ENCODE results near the gene ID3. TPM values are rescaled to one million over a fixed set of nuclear protein-coding genes. Genes with fewer than 3 reads are reported as not detected.
A peak's percentile ranks its signal among the peaks of the same experiment; 100 is the strongest.

Gene ID3
- total RNA-seq, 1 experiment from 2014 or later, result 10.4 TPM

- intact Hi-C loops (cut with micrococcal nuclease; ENCODE audit: unreplicated experiment), result no loop called here
- Histone ChIP-seq H3K36me3 (ENCODE audit: low read depth) (no peaks in the 10 kb centered on the region), H3K4me2 (peak overlapping the region; percentile 96), H3K4me3 (peak overlapping the region; percentile 69; the same call in 1 of the 2 replicates), H3K27ac (no peak overlapping the region; the same call in 1 of the 2 replicates), H3K9me3 (ENCODE audit: insufficient read depth, low read depth) (no peaks in the 10 kb centered on the region), H3F3A (ENCODE audit: insufficient read depth, low read depth) (peaks cover 33% of the 10 kb centered on the region), H3K4me1 (replicated peaks; ENCODE audit: insufficient read depth) (peaks cover 36% of the 10 kb centered on the region), H4K20me1 (ENCODE audit: insufficient read depth) (no peaks in the 10 kb centered on the region), H3K79me2 (ENCODE audit: low read depth) (peaks cover 17% of the 10 kb centered on the region), H3K9me2 (ENCODE audit: insufficient read depth) (no peaks in the 10 kb centered on the region), H3K27me3 (ENCODE audit: insufficient read depth, low read depth) (no peaks in the 10 kb centered on the region), H2AFZ (no peak overlapping the region)
- ChIA-PET CTCF (interaction anchor here (0.6 to 1.0 kb wide), 2 partner anchors 84 to 274 kb away, joined by 3 read pairs; no protein-coding TSS in a partner anchor), POLR2A (ENCODE audit: unreplicated experiment) (interaction anchor here (0.5 kb wide), 1 partner anchor 63 kb away, joined by 11 read pairs; no protein-coding TSS in a partner anchor)
- BruUV-seq (replicated peaks), result no TSS peak
- no peak for TF ChIP-seq EZH2 (IDR thresholded peaks at IDR 0.05; ENCODE audit: low read depth)
- DNase-seq, result no peak
These were observed 5.8 kb downstream of the ID3 start for GRCh38 chr1:23553231-23554126.

- Histone ChIP-seq H3K9me2 (ENCODE audit: insufficient read depth) (no peaks in the 10 kb centered on the region), H3K4me2 (no peak overlapping the region), H4K20me1 (ENCODE audit: insufficient read depth) (no peaks in the 10 kb centered on the region), H3K4me3 (no peak overlapping the region), H3K4me1 (replicated peaks; ENCODE audit: insufficient read depth) (peaks cover 25% of the 10 kb centered on the region), H3F3A (ENCODE audit: insufficient read depth, low read depth) (peaks cover 19% of the 10 kb centered on the region), H3K27me3 (ENCODE audit: insufficient read depth, low read depth) (no peaks in the 10 kb centered on the region), H3K79me2 (ENCODE audit: low read depth) (peaks cover 1% of the 10 kb centered on the region; the same call in 1 of the 2 replicates), H2AFZ (no peak overlapping the region), H3K36me3 (ENCODE audit: low read depth) (no peaks in the 10 kb centered on the region), H3K9me3 (ENCODE audit: insufficient read depth, low read depth) (no peaks in the 10 kb centered on the region), H3K27ac (no peak overlapping the region)
- no TSS peak for BruUV-seq (replicated peaks)
- intact Hi-C loops (cut with micrococcal nuclease; ENCODE audit: unreplicated experiment), result no loop called here
- ChIA-PET CTCF (no interaction called here), POLR2A (ENCODE audit: unreplicated experiment) (no interaction called here)
- TF ChIP-seq EZH2 (IDR thresholded peaks at IDR 0.05; ENCODE audit: low read depth) (no peak), CTCF (conservative IDR thresholded peaks at IDR 0.05) (no peak)
- no peak for DNase-seq
These were observed 7.5 kb downstream of the ID3 start for GRCh38 chr1:23551849-23552248.

- POLR2A ChIA-PET (ENCODE audit: unreplicated experiment), result no interaction called here
- no peak for TF ChIP-seq EZH2 (IDR thresholded peaks at IDR 0.05; ENCODE audit: low read depth)
- TF ChIP-seq CTCF (conservative IDR thresholded peaks at IDR 0.05), result no peak
- Histone ChIP-seq H3K4me3 (no peak overlapping the region), H3K27me3 (ENCODE audit: insufficient read depth, low read depth) (no peaks in the 10 kb centered on the region), H3K27ac (no peak overlapping the region), H3K9me3 (ENCODE audit: insufficient read depth, low read depth) (no peaks in the 10 kb centered on the region), H2AFZ (no peak overlapping the region), H3F3A (ENCODE audit: insufficient read depth, low read depth) (no peaks in the 10 kb centered on the region), H3K9me2 (ENCODE audit: insufficient read depth) (no peaks in the 10 kb centered on the region), H3K4me2 (no peak overlapping the region), H3K36me3 (ENCODE audit: low read depth) (no peaks in the 10 kb centered on the region), H4K20me1 (ENCODE audit: insufficient read depth) (no peaks in the 10 kb centered on the region), H3K4me1 (replicated peaks; ENCODE audit: insufficient read depth) (peaks cover 5% of the 10 kb centered on the region), H3K79me2 (ENCODE audit: low read depth) (no peaks in the 10 kb centered on the region)
- intact Hi-C loops (cut with micrococcal nuclease; ENCODE audit: unreplicated experiment), result no loop called here
- BruUV-seq (replicated peaks), result no TSS peak
- CTCF ChIA-PET, result interaction anchor here (1.0 kb wide), 1 partner anchor 490 kb away, joined by 3 read pairs; no protein-coding TSS in a partner anchor
- no peak for DNase-seq
These were observed 10.6 kb downstream of the ID3 start for GRCh38 chr1:23548704-23549143.

All from PC-9 (cell line).